ENCODE measurements around the gene OR5K2.

- TF ChIP-seq CTCF (IDR thresholded peaks at IDR 0.05): no peak
- TF ChIP-seq POLR2A (IDR thresholded peaks at IDR 0.05): no peak
Observed at GRCh38 chr3:98534168-98534567, 36.7 kb downstream of the OR5K2 start.
